B cell (primary cell): ENCODE results near the gene ADGRV1. TPM values are rescaled to one million over a fixed set of nuclear protein-coding genes. Genes with fewer than 3 reads are reported as not detected.

Source experiments
- ATAC-seq: fragments of 200-7000 bp; cut with Tn5 transposase; one replicate; pipeline ENCODE4 v1.10.0; 2021; ENCODE audit warnings: low read depth, mild to moderate bottlenecking, moderate number of reproducible peaks, moderate library complexity
- CTCF ChIA-PET: fragments of 350-600 bp; sonication (Branson Sonifier 250); formaldehyde crosslinking; loops from one replicate; lab custom pipeline; 2021; ENCODE audit warnings: antibody characterized with exemption, inconsistent platforms; lab: Charles Lee
- POLR2A ChIA-PET: fragments of 350-600 bp; sonication (Branson Sonifier 250); formaldehyde crosslinking; loops from one replicate; lab custom pipeline; 2021; ENCODE audit warnings: antibody characterized with exemption; lab: Charles Lee
- DNase-seq: peaks from one replicate; pipeline ENCODE4 v3.0.0; 2013
- H2AFZ ChIP-seq: 2 replicates; pipeline ENCODE4 v1.6.1; 2012; ENCODE audit warnings: mild to moderate bottlenecking, low read depth, low read length; ENCODE audit not compliant: insufficient read depth, poor library complexity, severe bottlenecking
- H3K27ac ChIP-seq, 2 donors: 1 replicate in 1 of 2; 2 replicates in 1 of 2; pipeline ENCODE4 v1.5.1; 2012 to 2013; ENCODE audit warnings: low read length in 2 of 2, mild to moderate bottlenecking in 2 of 2, moderate library complexity in 1 of 2
- H3K27me3 ChIP-seq, 4 experiments: fragments of 200-600 bp in 1 of 4; sonication (generic) in 1 of 4; replicated peaks in 1 of 4; 1 replicate in 2 of 4; 2 replicates in 2 of 4; pipeline versions ENCODE4 v1.6.1 to v1.7.0; 2013 to 2016; ENCODE audit warnings: low read length in 3 of 4, mild to moderate bottlenecking in 2 of 4, mixed read lengths in 1 of 4, moderate library complexity in 1 of 4; ENCODE audit not compliant: insufficient read depth in 4 of 4, control insufficient read depth in 3 of 4; ENCODE audit errors: control extremely low read depth in 1 of 4
- H3K36me3 ChIP-seq, 2 experiments: replicated peaks in 1 of 2; 1 replicate in 1 of 2; 2 replicates in 1 of 2; pipeline versions ENCODE4 v1.6.1 to v1.7.1; 2013; ENCODE audit warnings: low read length in 1 of 2; ENCODE audit not compliant: insufficient read depth in 2 of 2, control insufficient read depth in 1 of 2; ENCODE audit errors: control extremely low read depth in 1 of 2, extremely low read depth in 1 of 2
- H3K4me1 ChIP-seq, 2 donors: fragments of 200-600 bp in 1 of 2; sonication (generic) in 1 of 2; 1 replicate in 1 of 2; 2 replicates in 1 of 2; pipeline versions ENCODE4 v1.5.1 to v1.6.1; 2013 to 2017; ENCODE audit warnings: low read length in 2 of 2; ENCODE audit not compliant: control insufficient read depth in 2 of 2, insufficient read depth in 2 of 2
- H3K4me2 ChIP-seq: replicated peaks from 2 replicates; pipeline ENCODE3; 2012; ENCODE audit warnings: mild to moderate bottlenecking, low read depth, low read length; ENCODE audit not compliant: poor library complexity, severe bottlenecking
- H3K4me3 ChIP-seq, 5 experiments: fragments of 200-600 bp in 1 of 5; sonication (generic) in 1 of 5; 1 replicate in 3 of 5; 2 replicates in 2 of 5; pipeline versions ENCODE4 v1.5.1 to v1.7.0; 2011 to 2016; ENCODE audit warnings: low read length in 4 of 5, mild to moderate bottlenecking in 4 of 5, low read depth in 2 of 5, control low read depth in 1 of 5, moderate library complexity in 1 of 5; ENCODE audit not compliant: insufficient read depth in 1 of 5; ENCODE audit errors: control extremely low read depth in 1 of 5, extremely low read depth in 1 of 5
- H3K79me2 ChIP-seq: fragments of 200-600 bp; sonication (generic); one replicate; pipeline ENCODE4 v1.6.0; 2016; ENCODE audit warnings: low read length; ENCODE audit not compliant: control insufficient read depth, insufficient read depth
- H3K9ac ChIP-seq: fragments of 200-600 bp; sonication (generic); 2 replicates; pipeline ENCODE4 v1.6.1; 2017; ENCODE audit warnings: mild to moderate bottlenecking, low read length, moderate library complexity
- H3K9me3 ChIP-seq, 3 donors: one replicate each; pipeline versions ENCODE4 v1.6.1 to v1.7.1; 2013; ENCODE audit warnings: low read length in 2 of 3; ENCODE audit not compliant: control insufficient read depth in 2 of 3, insufficient read depth in 1 of 3; ENCODE audit errors: control extremely low read depth in 1 of 3
- H4K20me1 ChIP-seq: 2 replicates; pipeline ENCODE4 v1.6.0; 2012; ENCODE audit warnings: mild to moderate bottlenecking, low read length; ENCODE audit not compliant: insufficient read depth, control insufficient read depth, poor library complexity, severe bottlenecking
- H3K27ac Mint-ChIP-seq: one replicate; pipeline ENCODE4 v1.8.0; 2021; ENCODE audit warnings: mixed read lengths
- H3K27me3 Mint-ChIP-seq: one replicate; pipeline ENCODE4 v1.8.0; 2021; ENCODE audit warnings: mixed read lengths
- H3K4me1 Mint-ChIP-seq: one replicate; pipeline ENCODE4 v1.8.0; 2021; ENCODE audit warnings: mixed read lengths
- H3K4me3 Mint-ChIP-seq: one replicate; pipeline ENCODE4 v1.8.0; 2021; ENCODE audit warnings: mixed read lengths
- H3K9me3 Mint-ChIP-seq: one replicate; pipeline ENCODE4 v1.8.0; 2022; ENCODE audit warnings: mixed read lengths; ENCODE audit not compliant: insufficient read depth
- CTCF ChIP-seq: fragments of 200-600 bp; IDR thresholded peaks from one replicate; pipeline ENCODE4 v1.8.0; 2022; ENCODE audit warnings: antibody characterized with exemption, mild to moderate bottlenecking
- EZH2 ChIP-seq: IDR thresholded peaks from 2 replicates; pipeline ENCODE4 v1.6.1; 2012; ENCODE audit warnings: borderline replicate concordance, low read depth, mild to moderate bottlenecking, moderate library complexity, low read length; ENCODE audit not compliant: insufficient read depth, poor library complexity, severe bottlenecking
- WGBS: methylation state at CpG from one replicate; pipeline ENCODE4 v1.1.5; 2013; ENCODE audit warnings: missing lambda C conversion rate; ENCODE audit not compliant: insufficient coverage; 5-methylcytosine and 5-hydroxymethylcytosine counted together
- intact Hi-C: fragments of 100-400 bp; cut with micrococcal nuclease; formaldehyde crosslinking; loops from one replicate; pipeline ENCODE4 v1.10.0; 2022
- polyA plus RNA-seq: library from polyadenylated mRNA; depleted of rRNA; stranded (reverse); fragments of >200 nt; gene quantifications from 2 replicates; pipeline ENCODE4 v1.2.3, GENCODE V29; 2012
- total RNA-seq, 2 donors: library from RNA; stranded (reverse); fragments of 120-200 nt in 1 of 2; gene quantifications; 1 replicate in 1 of 2; 2 replicates in 1 of 2; pipeline versions ENCODE4 v1.2.3 to v1.2.4, GENCODE V29; 2013 to 2022

The ADGRV1 gene
- total and polyA plus RNA-seq, 2 donors (not counting 1 experiment from before 2014, with no cell fraction given) = 0.07 TPM; not detected in 1

DNA sequence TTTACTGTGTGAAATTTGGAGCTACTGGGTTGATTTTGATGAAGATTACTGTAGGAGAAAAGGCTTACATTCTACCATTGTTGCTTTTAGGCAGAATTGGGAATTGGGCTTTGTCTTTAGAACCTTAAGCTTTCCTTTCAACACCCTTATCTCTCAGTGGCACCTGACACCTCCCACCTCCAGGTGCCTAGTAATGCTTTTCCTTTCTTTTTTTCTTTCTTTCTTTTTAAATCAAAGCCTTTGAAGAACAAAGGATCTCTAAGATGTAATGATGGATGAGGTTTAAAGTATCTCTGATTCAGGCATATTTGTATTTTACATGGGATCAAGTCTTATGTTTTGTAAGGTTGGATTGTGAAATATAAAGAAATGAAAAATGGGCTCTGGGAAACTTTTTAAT, 2.9 kb upstream of the ADGRV1 start:
- peaks cover 0 to 46% (median 23%) of the 10 kb centered on the region in 4 experiments for H3K27me3 ChIP-seq
- no peaks in the 10 kb centered on the region for H4K20me1 ChIP-seq
- peaks cover 0 to 11% (median 3%) of the 10 kb centered on the region in 3 donors for H3K9me3 ChIP-seq
- H3K9ac ChIP-seq = no peak overlapping the region
- Mint-ChIP-seq H3K4me1 (peaks cover 22% of the 10 kb centered on the region), H3K4me3 (no peak overlapping the region), H3K27me3 (peaks cover 56% of the 10 kb centered on the region), H3K9me3 (no peaks in the 10 kb centered on the region), H3K27ac (no peak overlapping the region)
- no peaks in the 10 kb centered on the region for H3K79me2 ChIP-seq
- ChIA-PET POLR2A (no interaction called here), CTCF (no interaction called here)
- no peaks in the 10 kb centered on the region for H3K36me3 ChIP-seq
- DNase-seq (no peak), ATAC-seq (no peak)
- H3K27ac ChIP-seq = no peak overlapping the region
- no peak overlapping the region for H3K4me3 ChIP-seq
- peaks cover 14 to 17% of the 10 kb centered on the region in 2 donors for H3K4me1 ChIP-seq
- intact Hi-C loops = no loop called here
- H2AFZ ChIP-seq = no peak overlapping the region
- H3K4me2 ChIP-seq = no peak overlapping the region
- TF ChIP-seq CTCF (no peak), EZH2 (no peak)

- Histone ChIP-seq H4K20me1 (no peaks in the 10 kb centered on the region), H3K36me3 (no peaks in the 10 kb centered on the region), H3K4me1 (peaks cover 11 to 14% of the 10 kb centered on the region in 2 donors), H3K4me3 (no peak overlapping the region), H3K27ac (no peak overlapping the region), H3K4me2 (no peak overlapping the region), H3K9ac (no peak overlapping the region), H2AFZ (no peak overlapping the region), H3K9me3 (peaks cover 0 to 7% (median 3%) of the 10 kb centered on the region in 3 donors), H3K27me3 (peaks cover 0 to 61% (median 31%) of the 10 kb centered on the region in 4 experiments), H3K79me2 (no peaks in the 10 kb centered on the region)
- Mint-ChIP-seq H3K4me1 (peaks cover 15% of the 10 kb centered on the region), H3K27me3 (peaks cover 53% of the 10 kb centered on the region), H3K27ac (no peak overlapping the region), H3K9me3 (no peaks in the 10 kb centered on the region), H3K4me3 (no peak overlapping the region)
- CTCF ChIA-PET = no interaction called here
- no peak for TF ChIP-seq EZH2
- no peak for TF ChIP-seq CTCF
- intact Hi-C loops = no loop called here
- WGBS = 47% methylated on average over 6 of the region's 9 CpGs
- POLR2A ChIA-PET = no interaction called here
- ATAC-seq = no peak
- no peak for DNase-seq
Observed at GRCh38 chr5:90557391-90557790, 1.2 kb upstream of the ADGRV1 start.
